Breast epithelium (tissue), 3 donors: ENCODE data around the gene SDSL.

Experiments
- POLR2A ChIP-seq: fragments of 450-650 bp; IDR thresholded peaks from one replicate; pipeline ENCODE4 v1.6.1; 2016; ENCODE audit warnings: antibody characterized with exemption, mild to moderate bottlenecking, moderate library complexity
- POLR2AphosphoS5 ChIP-seq, 3 donors: sonication (generic); formaldehyde crosslinking; IDR thresholded peaks; one replicate each; pipeline ENCODE4 v1.6.1; 2017; ENCODE audit warnings: antibody characterized with exemption in 3 of 3
- TF ChIP-seq, protein P1 (sequence below), 3 donors: fragments of 450-650 bp; IDR thresholded peaks; one replicate each; pipeline ENCODE4 v1.5.1; 2016 to 2017; ENCODE audit warnings: antibody characterized with exemption in 3 of 3, mild to moderate bottlenecking in 3 of 3, moderate library complexity in 3 of 3

DNA sequence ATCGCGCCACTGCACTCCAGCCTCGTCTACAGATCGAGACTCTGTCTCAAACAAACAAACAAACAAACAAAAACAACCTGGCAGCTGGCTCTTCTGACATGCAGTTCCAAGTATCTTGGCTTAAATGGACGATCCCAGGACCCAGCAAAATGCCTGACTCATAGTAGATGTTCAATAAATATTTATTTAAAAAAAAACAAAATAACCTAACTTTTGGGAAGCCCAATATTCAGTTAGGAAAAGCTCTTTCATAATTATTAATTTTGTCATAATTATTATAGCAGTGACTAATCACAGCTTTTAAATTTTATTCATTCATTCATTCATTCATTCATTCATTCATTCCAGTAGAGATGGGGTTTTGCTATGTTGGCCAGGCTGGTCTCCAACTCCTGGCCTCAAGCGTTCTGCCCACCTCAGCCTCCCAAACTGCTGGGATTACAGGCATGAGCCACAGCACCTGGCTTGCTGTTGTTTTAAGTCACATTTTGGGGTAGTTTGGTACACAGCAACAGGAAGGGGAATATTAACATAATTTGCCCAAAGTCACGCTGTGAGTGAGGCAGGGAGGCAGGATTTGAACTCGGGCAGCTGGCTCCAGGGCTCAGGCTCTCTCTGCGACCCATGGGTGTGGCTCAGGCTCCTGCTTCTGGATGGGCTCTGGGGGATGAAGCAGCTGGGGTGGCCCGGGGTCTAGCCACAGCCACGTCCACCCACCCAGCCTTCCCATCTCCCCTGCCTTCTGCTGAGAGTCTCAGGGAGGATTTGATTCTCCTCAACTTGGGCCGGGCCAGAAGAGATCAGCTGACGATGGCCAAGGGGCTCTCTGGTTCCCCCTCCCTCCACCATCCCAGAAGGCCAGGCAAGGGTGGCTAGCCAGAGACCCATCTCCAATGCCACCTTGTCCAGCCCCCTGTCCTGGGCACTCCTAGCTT lies 20.8 kb upstream of the SDSL start:
- TF ChIP-seq, protein P1, sequence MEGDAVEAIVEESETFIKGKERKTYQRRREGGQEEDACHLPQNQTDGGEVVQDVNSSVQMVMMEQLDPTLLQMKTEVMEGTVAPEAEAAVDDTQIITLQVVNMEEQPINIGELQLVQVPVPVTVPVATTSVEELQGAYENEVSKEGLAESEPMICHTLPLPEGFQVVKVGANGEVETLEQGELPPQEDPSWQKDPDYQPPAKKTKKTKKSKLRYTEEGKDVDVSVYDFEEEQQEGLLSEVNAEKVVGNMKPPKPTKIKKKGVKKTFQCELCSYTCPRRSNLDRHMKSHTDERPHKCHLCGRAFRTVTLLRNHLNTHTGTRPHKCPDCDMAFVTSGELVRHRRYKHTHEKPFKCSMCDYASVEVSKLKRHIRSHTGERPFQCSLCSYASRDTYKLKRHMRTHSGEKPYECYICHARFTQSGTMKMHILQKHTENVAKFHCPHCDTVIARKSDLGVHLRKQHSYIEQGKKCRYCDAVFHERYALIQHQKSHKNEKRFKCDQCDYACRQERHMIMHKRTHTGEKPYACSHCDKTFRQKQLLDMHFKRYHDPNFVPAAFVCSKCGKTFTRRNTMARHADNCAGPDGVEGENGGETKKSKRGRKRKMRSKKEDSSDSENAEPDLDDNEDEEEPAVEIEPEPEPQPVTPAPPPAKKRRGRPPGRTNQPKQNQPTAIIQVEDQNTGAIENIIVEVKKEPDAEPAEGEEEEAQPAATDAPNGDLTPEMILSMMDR (IDR thresholded peaks at IDR 0.05): no peak
- no peak for TF ChIP-seq POLR2A
- no peak for TF ChIP-seq POLR2AphosphoS5 (IDR thresholded peaks at IDR 0.05)
